HCT116 (cell line): Measurements from ENCODE around the gene FEM1B. TPM values are rescaled to one million over a fixed set of nuclear protein-coding genes. Genes with fewer than 3 reads are reported as not detected.

ENCODE experiments used
- ATAC-seq: fragments of 200-7000 bp; cut with Tn5 transposase; 2 replicates; pipeline ENCODE4 v1.9.1; 2020; ENCODE audit warnings: mild to moderate bottlenecking, moderate library complexity
- BruUV-seq: library from RNA; stranded (reverse); fragments of 400-500 nt; replicated peaks from 2 replicates; lab custom pipeline; 2021; lab: Mats Ljungman, UMichigan
- CTCF ChIA-PET: fragments of 300-600 bp; sonication (Branson Sonifier 250); formaldehyde crosslinking; loops from one replicate; lab custom pipeline; 2021; ENCODE audit warnings: antibody characterized with exemption; lab: Charles Lee
- POLR2A ChIA-PET: fragments of 300-600, 350-600 bp; sonication (Branson Sonifier 250); formaldehyde crosslinking; loops from one replicate; lab custom pipeline; 2021; ENCODE audit warnings: antibody characterized with exemption; lab: Charles Lee
- RAD21 ChIA-PET, 2 experiments: fragments of 300-600 bp; sonication (Branson Sonifier 250); formaldehyde crosslinking; loops; one replicate each; lab custom pipeline; 2023; ENCODE audit warnings: low total read pairs in 2 of 2; ENCODE audit not compliant: uncharacterized antibody in 2 of 2, unreplicated experiment in 2 of 2, low non-redundant PET in 1 of 2; lab: Charles Lee
- DNase-seq: peaks from one replicate; pipeline ENCODE4 v3.0.0-alpha.2; 2010; ENCODE audit warnings: low read depth, low spot score
- H2AFZ ChIP-seq: fragments of 200-600 bp; shearing (Covaris generic), sonication (generic); 2 replicates; pipeline ENCODE4 v1.6.1; 2017; ENCODE audit warnings: low read depth, mixed run types, mixed read lengths, antibody characterized with exemption, low read length; ENCODE audit not compliant: poor library complexity, severe bottlenecking
- H3K27ac ChIP-seq: 2 replicates; pipeline ENCODE4 v1.5.1; 2012; ENCODE audit warnings: low read depth, low read length
- H3K27me3 ChIP-seq: fragments of 200-600 bp; sonication (generic); 2 replicates; pipeline ENCODE4 v1.6.1; 2016; ENCODE audit warnings: mixed run types, low read length, mixed read lengths; ENCODE audit not compliant: insufficient read depth
- H3K36me3 ChIP-seq, 2 experiments: fragments of 200-500 bp in 1 of 2; fragments of 200-600 bp in 1 of 2; sonication (Bioruptor generic) in 1 of 2; sonication (generic) in 1 of 2; 2 replicates each; pipeline versions ENCODE4 v1.5.1 to v1.6.1; 2014 to 2016; ENCODE audit warnings: low read length in 2 of 2, inconsistent platforms in 1 of 2, mixed read lengths in 1 of 2, mixed run types in 1 of 2; ENCODE audit not compliant: insufficient read depth in 2 of 2, control insufficient read depth in 1 of 2
- H3K4me1 ChIP-seq, 2 experiments: fragments of 200-600 bp in 1 of 2; sonication (generic) in 1 of 2; 2 replicates each; pipeline versions ENCODE4 v1.5.1 to v1.6.1; 2012 to 2017; ENCODE audit warnings: low read length in 2 of 2, inconsistent platforms in 1 of 2, mild to moderate bottlenecking in 1 of 2, mixed read lengths in 1 of 2, mixed run types in 1 of 2, moderate library complexity in 1 of 2; ENCODE audit not compliant: insufficient read depth in 2 of 2, control insufficient read depth in 1 of 2
- H3K4me2 ChIP-seq: fragments of 200-600 bp; sonication (generic); 2 replicates; pipeline ENCODE4 v1.6.1; 2017; ENCODE audit warnings: mixed run types, low read length, mixed read lengths
- H3K4me3 ChIP-seq, 2 experiments: fragments of 200-600 bp in 1 of 2; sonication (generic) in 1 of 2; replicated peaks in 1 of 2; 2 replicates each; pipeline ENCODE4 v1.5.1; 2011 to 2016; ENCODE audit warnings: low read length in 2 of 2, control low read depth in 1 of 2, low read depth in 1 of 2, mild to moderate bottlenecking in 1 of 2, mixed read lengths in 1 of 2, mixed run types in 1 of 2
- H3K79me2 ChIP-seq: fragments of 200-600 bp; sonication (generic); 2 replicates; pipeline ENCODE4 v1.6.1; 2017; ENCODE audit warnings: mild to moderate bottlenecking, mixed run types, low read length, moderate library complexity, mixed read lengths; ENCODE audit not compliant: insufficient read depth
- H3K9ac ChIP-seq: fragments of 200-600 bp; sonication (generic); 2 replicates; pipeline ENCODE4 v1.6.1; 2016; ENCODE audit warnings: low read length, mixed read lengths
- H3K9me2 ChIP-seq: fragments of 200-600 bp; sonication (generic), shearing (Covaris generic); 2 replicates; pipeline ENCODE4 v1.6.1; 2017; ENCODE audit warnings: mixed run types, mild to moderate bottlenecking, moderate library complexity; ENCODE audit not compliant: insufficient read depth
- H3K9me3 ChIP-seq, 2 experiments: fragments of 200-500 bp in 1 of 2; fragments of 200-600 bp in 1 of 2; sonication (Bioruptor generic) in 1 of 2; sonication (generic) in 1 of 2; 2 replicates each; pipeline ENCODE4 v1.6.1; 2014 to 2017; ENCODE audit warnings: low read length in 2 of 2, mixed read lengths in 2 of 2, inconsistent platforms in 1 of 2, low read depth in 1 of 2, mild to moderate bottlenecking in 1 of 2, mixed run types in 1 of 2, moderate library complexity in 1 of 2; ENCODE audit not compliant: control insufficient read depth in 1 of 2, insufficient read depth in 1 of 2
- H4K20me1 ChIP-seq: fragments of 200-600 bp; sonication (generic), shearing (Covaris generic); 2 replicates; pipeline ENCODE4 v1.6.1; 2017; ENCODE audit warnings: mixed run types, mild to moderate bottlenecking, moderate library complexity; ENCODE audit not compliant: insufficient read depth
- ATF3 ChIP-seq: IDR thresholded peaks from 2 replicates; pipeline ENCODE4 v1.6.1; 2012
- CBX3 ChIP-seq: IDR thresholded peaks from 2 replicates; pipeline ENCODE4 v1.6.1; 2012; ENCODE audit warnings: low read depth
- ELF1 ChIP-seq: IDR thresholded peaks from 2 replicates; pipeline ENCODE4 v1.6.1; 2012; ENCODE audit warnings: low read depth, borderline replicate concordance
- JUND ChIP-seq: IDR thresholded peaks from 2 replicates; pipeline ENCODE4 v1.6.1; 2012
- POLR2A ChIP-seq: IDR thresholded peaks from 2 replicates; pipeline ENCODE4 v1.7.0; 2011; ENCODE audit warnings: borderline replicate concordance; ENCODE audit not compliant: insufficient read depth, insufficient read length; ENCODE audit errors: extremely low read depth
- RAD21 ChIP-seq: IDR thresholded peaks from 2 replicates; pipeline ENCODE4 v1.6.1; 2012; ENCODE audit warnings: low read depth, mild to moderate bottlenecking
- REST ChIP-seq: IDR thresholded peaks from 2 replicates; pipeline ENCODE4 v1.6.1; 2012; ENCODE audit warnings: low read depth
- SRF ChIP-seq: IDR thresholded peaks from 2 replicates; pipeline ENCODE4 v1.6.1; 2012; ENCODE audit warnings: low read depth
- YY1 ChIP-seq: IDR thresholded peaks from 2 replicates; pipeline ENCODE4 v1.6.1; 2011; ENCODE audit warnings: low read length, low read depth, moderate library complexity, mild to moderate bottlenecking; ENCODE audit not compliant: insufficient replicate concordance; ENCODE audit errors: extremely low read depth
- ZNF274 ChIP-seq: fragments of 200-500 bp; sonication (Bioruptor generic); IDR thresholded peaks from 2 replicates; pipeline ENCODE4 v1.6.1; 2014; ENCODE audit warnings: mild to moderate bottlenecking, low read depth, low read length, inconsistent platforms
- intact Hi-C: fragments of 100-400 bp; cut with micrococcal nuclease; formaldehyde crosslinking; loops from 2 replicates; pipeline ENCODE4 v1.10.0; 2022
- total RNA-seq: library from RNA; stranded (reverse); gene quantifications from one replicate; pipeline ENCODE4 v1.2.1, GENCODE V29; 2021; ENCODE audit not compliant: unreplicated experiment

The FEM1B gene
- total RNA-seq, 1 experiment from 2014 or later: 39.7 TPM

DNA sequence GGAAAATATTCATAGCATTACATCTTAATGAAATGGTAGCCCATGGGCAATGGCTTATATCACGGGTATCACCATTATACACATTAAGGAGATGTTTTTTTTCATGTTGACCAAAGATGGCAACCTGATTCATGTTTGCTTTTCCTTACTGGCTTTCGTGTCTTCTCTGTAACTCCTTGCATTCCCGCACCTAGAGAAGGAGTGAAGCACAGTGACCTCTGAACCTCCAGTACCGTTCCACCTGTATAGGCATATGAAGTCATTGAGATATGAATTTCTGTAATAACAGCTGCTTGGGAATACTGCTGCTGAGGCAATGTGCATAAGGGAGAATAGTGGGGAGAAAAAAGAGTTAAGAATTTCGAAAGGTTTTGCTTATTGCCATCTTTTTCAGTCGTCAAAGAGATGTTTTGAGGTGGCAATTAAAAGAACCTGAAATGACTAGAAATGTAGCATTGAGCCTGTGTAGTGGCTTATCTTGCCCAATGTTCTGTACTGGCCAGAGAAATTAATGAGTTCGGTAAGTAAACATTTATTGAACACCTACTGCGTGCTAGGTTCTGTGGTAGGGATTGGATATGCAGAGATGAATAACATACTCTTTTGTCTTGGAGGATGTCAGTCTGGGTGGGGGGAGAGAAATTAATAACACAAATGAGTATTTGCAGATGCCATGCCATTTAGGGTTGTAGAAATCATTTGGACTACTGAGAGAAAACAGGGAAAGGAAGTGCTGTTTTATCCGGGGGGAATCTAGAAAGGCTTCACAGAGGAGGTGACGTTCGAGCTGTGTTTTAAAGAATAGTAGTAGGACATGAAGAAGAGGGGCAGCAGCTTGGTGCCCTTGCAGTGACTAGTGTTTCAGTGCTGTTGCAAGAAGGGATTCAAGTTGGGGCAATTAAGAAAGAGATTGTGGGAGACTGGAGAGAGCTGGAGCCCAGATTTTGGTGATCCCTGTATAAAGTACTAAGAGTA is 2.5 kb downstream of the FEM1B start:
- Histone ChIP-seq H3K9me3 (no peaks in the 10 kb centered on the region), H2AFZ (no peak overlapping the region), H3K9ac (peak overlapping the region; percentile 82; the same call in 1 of the 2 replicates), H3K36me3 (peaks cover 7 to 14% of the 10 kb centered on the region in 2 experiments; a peak in 3 of 4 replicates), H3K27ac (no peak overlapping the region)
- RAD21 ChIA-PET: no interaction called here
- intact Hi-C loops: no loop called here
- no peak for TF ChIP-seq RAD21
- no peak for TF ChIP-seq ATF3
- TF ChIP-seq POLR2A: no peak
- no peak for TF ChIP-seq ZNF274
- TF ChIP-seq SRF: no peak
- TF ChIP-seq YY1: no peak
- no peak for TF ChIP-seq CBX3
- TF ChIP-seq, all 23 proteins: peak for 0
- BruUV-seq: no TSS peak
- H3K27me3 ChIP-seq: no peaks in the 10 kb centered on the region
- H3K4me1 ChIP-seq: peaks cover 13 to 29% of the 10 kb centered on the region in 2 experiments; a peak in 3 of 4 replicates
- no peaks in the 10 kb centered on the region for H3K9me2 ChIP-seq
- DNase-seq (no peak), ATAC-seq (no peak)
- H3K79me2 ChIP-seq: peaks cover 72% of the 10 kb centered on the region
- CTCF ChIA-PET: no interaction called here
- H3K4me2 ChIP-seq: peak overlapping the region; percentile 84
- H3K4me3 ChIP-seq: peak overlapping the region; percentile 3 to 78; a peak in 3 of 4 replicates
- POLR2A ChIA-PET: interaction anchor here (0.6 to 0.7 kb wide), 2 partner anchors 8 to 363 kb away, joined by 3 read pairs; no protein-coding TSS in a partner anchor
- peaks cover 13% of the 10 kb centered on the region; the same call in 1 of the 2 replicates for H4K20me1 ChIP-seq

GRCh38 chr15:68281008-68281407 is 3.5 kb downstream of the FEM1B start:
- H3K36me3 ChIP-seq: peaks cover 7 to 20% of the 10 kb centered on the region in 2 experiments; a peak in 3 of 4 replicates
- DNase-seq: no peak
- H4K20me1 ChIP-seq: peaks cover 16% of the 10 kb centered on the region; the same call in 1 of the 2 replicates
- H3K9me2 ChIP-seq: no peaks in the 10 kb centered on the region
- CTCF ChIA-PET: no interaction called here
- RAD21 ChIA-PET: no interaction called here
- no peak overlapping the region for H3K27ac ChIP-seq
- H3K4me2 ChIP-seq: no peak overlapping the region; the same call in 1 of the 2 replicates
- peaks cover 13 to 29% of the 10 kb centered on the region in 2 experiments; a peak in 3 of 4 replicates for H3K4me1 ChIP-seq
- intact Hi-C loops: no loop called here
- TF ChIP-seq JUND: no peak
- TF ChIP-seq REST: no peak
- no peak for TF ChIP-seq CBX3
- TF ChIP-seq YY1: no peak
- no peak for TF ChIP-seq RAD21
- TF ChIP-seq ELF1: no peak
- TF ChIP-seq, all 23 proteins: peak for 0
- Histone ChIP-seq H3K79me2 (peaks cover 81% of the 10 kb centered on the region), H3K4me3 (no peak overlapping the region), H3K9ac (no peak overlapping the region), H2AFZ (no peak overlapping the region), H3K27me3 (no peaks in the 10 kb centered on the region), H3K9me3 (no peaks in the 10 kb centered on the region)
- ATAC-seq: no peak
- POLR2A ChIA-PET: interaction anchor here (0.6 kb wide), 1 partner anchor 13 kb away, joined by 3 read pairs; no protein-coding TSS in a partner anchor
- no TSS peak for BruUV-seq
